ENCODE data around the gene LRRC46.

GRCh38 chr17:47804461-47804860 is 27.0 kb upstream of the LRRC46 start:
- no peak for TF ChIP-seq PHF20 (IDR thresholded peaks at IDR 0.05; ENCODE audit: partially characterized antibody)
- no peak for TF ChIP-seq GATA2 (CRISPR knock-in tag; IDR thresholded peaks at IDR 0.05)
- TF ChIP-seq, protein P1, sequence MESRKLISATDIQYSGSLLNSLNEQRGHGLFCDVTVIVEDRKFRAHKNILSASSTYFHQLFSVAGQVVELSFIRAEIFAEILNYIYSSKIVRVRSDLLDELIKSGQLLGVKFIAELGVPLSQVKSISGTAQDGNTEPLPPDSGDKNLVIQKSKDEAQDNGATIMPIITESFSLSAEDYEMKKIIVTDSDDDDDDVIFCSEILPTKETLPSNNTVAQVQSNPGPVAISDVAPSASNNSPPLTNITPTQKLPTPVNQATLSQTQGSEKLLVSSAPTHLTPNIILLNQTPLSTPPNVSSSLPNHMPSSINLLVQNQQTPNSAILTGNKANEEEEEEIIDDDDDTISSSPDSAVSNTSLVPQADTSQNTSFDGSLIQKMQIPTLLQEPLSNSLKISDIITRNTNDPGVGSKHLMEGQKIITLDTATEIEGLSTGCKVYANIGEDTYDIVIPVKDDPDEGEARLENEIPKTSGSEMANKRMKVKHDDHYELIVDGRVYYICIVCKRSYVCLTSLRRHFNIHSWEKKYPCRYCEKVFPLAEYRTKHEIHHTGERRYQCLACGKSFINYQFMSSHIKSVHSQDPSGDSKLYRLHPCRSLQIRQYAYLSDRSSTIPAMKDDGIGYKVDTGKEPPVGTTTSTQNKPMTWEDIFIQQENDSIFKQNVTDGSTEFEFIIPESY (CRISPR knock-in tag; IDR thresholded peaks at IDR 0.05) = no peak
- TF ChIP-seq PCBP1 (IDR thresholded peaks at IDR 0.05; ENCODE audit: low read depth, low read length, poor library complexity, severe bottlenecking) = no peak
- TF ChIP-seq CBX3 (IDR thresholded peaks at IDR 0.05; ENCODE audit: borderline replicate concordance in 1 of 2, low read length in 2 of 2) = no peak
- TF ChIP-seq, protein P2, sequence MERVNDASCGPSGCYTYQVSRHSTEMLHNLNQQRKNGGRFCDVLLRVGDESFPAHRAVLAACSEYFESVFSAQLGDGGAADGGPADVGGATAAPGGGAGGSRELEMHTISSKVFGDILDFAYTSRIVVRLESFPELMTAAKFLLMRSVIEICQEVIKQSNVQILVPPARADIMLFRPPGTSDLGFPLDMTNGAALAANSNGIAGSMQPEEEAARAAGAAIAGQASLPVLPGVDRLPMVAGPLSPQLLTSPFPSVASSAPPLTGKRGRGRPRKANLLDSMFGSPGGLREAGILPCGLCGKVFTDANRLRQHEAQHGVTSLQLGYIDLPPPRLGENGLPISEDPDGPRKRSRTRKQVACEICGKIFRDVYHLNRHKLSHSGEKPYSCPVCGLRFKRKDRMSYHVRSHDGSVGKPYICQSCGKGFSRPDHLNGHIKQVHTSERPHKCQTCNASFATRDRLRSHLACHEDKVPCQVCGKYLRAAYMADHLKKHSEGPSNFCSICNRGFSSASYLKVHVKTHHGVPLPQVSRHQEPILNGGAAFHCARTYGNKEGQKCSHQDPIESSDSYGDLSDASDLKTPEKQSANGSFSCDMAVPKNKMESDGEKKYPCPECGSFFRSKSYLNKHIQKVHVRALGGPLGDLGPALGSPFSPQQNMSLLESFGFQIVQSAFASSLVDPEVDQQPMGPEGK (CRISPR knock-in tag; IDR thresholded peaks at IDR 0.05; ENCODE audit: borderline replicate concordance) = no peak
- TF ChIP-seq BRCA1 (IDR thresholded peaks at IDR 0.05) = no peak
- no peak for TF ChIP-seq BRCA1 (CRISPR knock-in tag; IDR thresholded peaks at IDR 0.05)
- no peak for TF ChIP-seq E2F1 (CRISPR knock-in tag; IDR thresholded peaks at IDR 0.05)
- TF ChIP-seq STAG1 (CRISPR knock-in tag; IDR thresholded peaks at IDR 0.05; ENCODE audit: borderline replicate concordance) = no peak
- TF ChIP-seq CTCF (IDR thresholded peaks at IDR 0.05 in 2 of 3, conservative IDR thresholded peaks at IDR 0.05 in 1 of 3; ENCODE audit: insufficient read depth in 2 of 3, low read depth in 1 of 3, low read length in 3 of 3) = no peak
- no peak for TF ChIP-seq CHD4 (IDR thresholded peaks at IDR 0.05; ENCODE audit: insufficient read depth, insufficient replicate concordance, low read depth, low read length, poor library complexity, severe bottlenecking)
- TF ChIP-seq HOXB6 (CRISPR knock-in tag; IDR thresholded peaks at IDR 0.05; ENCODE audit: borderline replicate concordance) = no peak
- no peak for TF ChIP-seq SMC3 (conservative IDR thresholded peaks at IDR 0.05; ENCODE audit: insufficient read depth, low read depth, low read length)
- no peak for TF ChIP-seq KLF10 (CRISPR knock-in tag; IDR thresholded peaks at IDR 0.05)
